ENCODE measurements around the gene STARD6.

The STARD6 gene

GRCh38 chr18:54351186-54351585, 6.5 kb downstream of the STARD6 start:
- in situ Hi-C loops (cut with MboI; ENCODE audit: low sequenced_read_pairs, unreplicated experiment): no loop called here
- no peak for DNase-seq (ENCODE audit: low spot score)
- TF ChIP-seq CTCF (IDR thresholded peaks at IDR 0.05; ENCODE audit: borderline replicate concordance, control extremely low read depth, extremely low read depth, insufficient read depth, missing control alignments): no peak

GRCh38 chr18:54338230-54338629, 19.4 kb downstream of the STARD6 start:
- in situ Hi-C loops (cut with MboI; ENCODE audit: low sequenced_read_pairs, unreplicated experiment): no loop called here
- no peak for DNase-seq (ENCODE audit: low spot score)

GRCh38 chr18:54335638-54336173, 22.0 kb downstream of the STARD6 start:
- in situ Hi-C loops (cut with MboI; ENCODE audit: low sequenced_read_pairs, unreplicated experiment): no loop called here
- no peak for TF ChIP-seq CTCF (IDR thresholded peaks at IDR 0.05; ENCODE audit: borderline replicate concordance, control extremely low read depth, extremely low read depth, insufficient read depth, missing control alignments)
- DNase-seq (ENCODE audit: low spot score): no peak

More at GRCh38 chr18:54338230-54338629, 19.4 kb downstream of the STARD6 start:
- TF ChIP-seq CTCF (IDR thresholded peaks at IDR 0.05; ENCODE audit: borderline replicate concordance, control extremely low read depth, extremely low read depth, insufficient read depth, missing control alignments): no peak

GRCh38 chr18:54330768-54331548, 26.7 kb downstream of the STARD6 start:
- no peak for TF ChIP-seq CTCF (IDR thresholded peaks at IDR 0.05; ENCODE audit: borderline replicate concordance, control extremely low read depth, extremely low read depth, insufficient read depth, missing control alignments)
- no peak for DNase-seq (ENCODE audit: low spot score)
- in situ Hi-C loops (cut with MboI; ENCODE audit: low sequenced_read_pairs, unreplicated experiment): no loop called here

GRCh38 chr18:54329787-54330186, 27.9 kb downstream of the STARD6 start:
- DNase-seq (ENCODE audit: low spot score): no peak
- in situ Hi-C loops (cut with MboI; ENCODE audit: low sequenced_read_pairs, unreplicated experiment): no loop called here

GRCh38 chr18:54327818-54328217, 29.8 kb downstream of the STARD6 start:
- TF ChIP-seq CTCF (IDR thresholded peaks at IDR 0.05; ENCODE audit: borderline replicate concordance, control extremely low read depth, extremely low read depth, insufficient read depth, missing control alignments): no peak
- in situ Hi-C loops (cut with MboI; ENCODE audit: low sequenced_read_pairs, unreplicated experiment): no loop called here
- no peak for DNase-seq (ENCODE audit: low spot score)

More at GRCh38 chr18:54329787-54330186, 27.9 kb downstream of the STARD6 start:
- TF ChIP-seq CTCF (IDR thresholded peaks at IDR 0.05; ENCODE audit: borderline replicate concordance, control extremely low read depth, extremely low read depth, insufficient read depth, missing control alignments): no peak

Data from GM13976 (cell line).